A549 (cell line): ENCODE results near the gene COQ8B. TPM values are rescaled to one million over a fixed set of nuclear protein-coding genes. Genes with fewer than 3 reads are reported as not detected.
A peak's percentile ranks its signal among the peaks of the same experiment; 100 is the strongest.

Experiments
- ATAC-seq, 2 experiments: fragments of 200-7000 bp in 1 of 2; fragments of >200 bp in 1 of 2; cut with Nextera tagmentation in 1 of 2; cut with Tn5 transposase in 1 of 2; 3 replicates each; pipeline versions ENCODE4 v1.8.0 to v1.9.1; 2018 to 2020; ENCODE audit warnings: mild to moderate bottlenecking in 1 of 2, moderate library complexity in 1 of 2
- CTCF ChIA-PET: fragments of 300-600 bp; sonication (Branson Sonifier 250); formaldehyde crosslinking; extraction: SDS; loops from one replicate; lab custom pipeline; 2021; ENCODE audit warnings: antibody characterized with exemption, inconsistent platforms; lab: Yijun Ruan, JAX
- POLR2A ChIA-PET: fragments of 350-600 bp; formaldehyde crosslinking; extraction: SDS; loops from one replicate; lab custom pipeline; 2021; ENCODE audit warnings: antibody characterized with exemption, inconsistent platforms; lab: Yijun Ruan, JAX
- DNase-seq, 2 experiments: peaks; one replicate each; pipeline versions ENCODE4 v3.0.0 to v3.0.0-alpha.2; 2011 to 2016; ENCODE audit warnings: low read depth in 1 of 2, low spot score in 1 of 2
- FAIRE-seq: peaks from 2 replicates; lab custom pipeline; 2011; peaks lifted over from hg19 to GRCh38; lab: Jason Lieb, UNC
- H3K27ac ChIP-seq, 2 experiments: fragments of >200 bp; sonication (Bioruptor Twin); formaldehyde crosslinking; 3 replicates each; pipeline ENCODE4 v1.5.1; 2016 to 2017
- H3K4me1 ChIP-seq: fragments of >200 bp; sonication (Bioruptor Twin); formaldehyde crosslinking; 3 replicates; pipeline ENCODE4 v1.6.1; 2016
- H3K4me2 ChIP-seq: fragments of >200 bp; sonication (Bioruptor Twin); formaldehyde crosslinking; 3 replicates; pipeline ENCODE4 v1.6.1; 2016
- H3K4me3 ChIP-seq: fragments of >200 bp; sonication (Bioruptor Twin); formaldehyde crosslinking; 3 replicates; pipeline ENCODE4 v1.5.1; 2016
- H3K9me3 ChIP-seq: fragments of >200 bp; sonication (Bioruptor Twin); formaldehyde crosslinking; 3 replicates; pipeline ENCODE4 v1.6.1; 2016
- BHLHE40 ChIP-seq: IDR thresholded peaks from 2 replicates; pipeline ENCODE4 v1.6.1; 2012; ENCODE audit warnings: low read depth, low read length, inconsistent platforms
- EHMT2 ChIP-seq: fragments of 200-600 bp; sonication (generic); IDR thresholded peaks from 2 replicates; pipeline ENCODE4 v1.6.1; 2016; ENCODE audit warnings: antibody characterized with exemption, low read depth, mild to moderate bottlenecking, moderate library complexity
- FOXS1 ChIP-seq: fragments of 250-450 bp; sonication (Bioruptor Pico); IDR thresholded peaks from 2 replicates; pipeline ENCODE4 v1.5.0; 2020; ENCODE audit warnings: mild to moderate bottlenecking, moderate library complexity
- HDAC2 ChIP-seq: fragments of 200-600 bp; sonication (generic); IDR thresholded peaks from 2 replicates; pipeline ENCODE4 v1.6.1; 2016
- HOXB5 ChIP-seq: fragments of 250-450 bp; sonication (Bioruptor Pico); IDR thresholded peaks from 2 replicates; pipeline ENCODE4 v1.5.0; 2020; ENCODE audit warnings: mild to moderate bottlenecking, moderate library complexity
- JUN ChIP-seq, 2 experiments: fragments of >200 bp; sonication (Bioruptor Twin); formaldehyde crosslinking; IDR thresholded peaks; 2 replicates in 1 of 2; 3 replicates in 1 of 2; pipeline ENCODE4 v1.6.1; 2016 to 2017
- NPAS2 ChIP-seq: fragments of 250-450 bp; sonication (Bioruptor Pico); IDR thresholded peaks from 2 replicates; pipeline ENCODE4 v1.8.0; 2022; ENCODE audit warnings: mild to moderate bottlenecking, moderate library complexity, borderline replicate concordance
- POLR2A ChIP-seq: IDR thresholded peaks from 2 replicates; pipeline ENCODE4 v1.6.1; 2012; ENCODE audit warnings: mild to moderate bottlenecking, low read length
- POLR2AphosphoS2 ChIP-seq: conservative IDR thresholded peaks from 2 replicates; pipeline ENCODE4 v1.6.1; 2012; ENCODE audit warnings: low read length, improper control_type of control experiment, inconsistent platforms
- RAD21 ChIP-seq, 2 experiments: fragments of >200 bp in 1 of 2; sonication (Bioruptor Twin) in 1 of 2; formaldehyde crosslinking in 1 of 2; IDR thresholded peaks in 1 of 2; conservative IDR thresholded peaks in 1 of 2; 2 replicates in 1 of 2; 3 replicates in 1 of 2; pipeline ENCODE4 v1.6.1; 2012 to 2018; ENCODE audit warnings: inconsistent platforms in 1 of 2
- RCOR1 ChIP-seq: fragments of 150-350 bp; IDR thresholded peaks from 2 replicates; pipeline ENCODE4 v1.6.1; 2014; ENCODE audit warnings: antibody characterized with exemption, low read length, low read depth
- ZFP36 ChIP-seq: fragments of 450-650 bp; IDR thresholded peaks from 2 replicates; pipeline ENCODE4 v1.6.1; 2014; ENCODE audit warnings: borderline replicate concordance; ENCODE audit not compliant: partially characterized antibody
- WGBS: methylation state at CpG from one replicate; pipeline ENCODE4 v1.1.6; 2017; ENCODE audit errors: missing lambda C conversion rate; 5-methylcytosine and 5-hydroxymethylcytosine counted together
- polyA plus RNA-seq, 4 experiments: library from polyadenylated mRNA; depleted of rRNA in 3 of 4; stranded (reverse); fragments of >200 nt; fragmentation: RNase III in 1 of 4; extraction: RNeasy Plus Mini Kit Qiagen cat#74134 plus additional on column Dnase treatment in 1 of 4; gene quantifications; 2 replicates in 3 of 4; 3 replicates in 1 of 4; pipeline ENCODE4 v1.2.3, GENCODE V29; 2011 to 2017
- TF ChIP-seq, protein P1 (sequence below): fragments of 450-650 bp; IDR thresholded peaks from 2 replicates; pipeline ENCODE4 v1.6.1; 2014; ENCODE audit warnings: antibody characterized with exemption
- TF ChIP-seq, protein P2 (sequence below): IDR thresholded peaks from 2 replicates; pipeline ENCODE4 v1.6.1; 2012
- TF ChIP-seq, protein P3 (sequence below): IDR thresholded peaks from 2 replicates; pipeline ENCODE4 v1.6.1; 2012

The COQ8B gene
- polyA plus RNA-seq, 2 of the 4 experiments (the other 2 are of a cell fraction): 47.2 to 63.6 TPM

GRCh38 chr19:40740747-40741146 lies 24.1 kb upstream of the COQ8B start:
- ChIA-PET CTCF (interaction anchor here (0.8 to 15.8 kb wide), 4 partner anchors 9 to 78 kb away, joined by 3 to 199 read pairs (median 24); partner anchors contain the start of gene ACTMAP), POLR2A (interaction anchor here (1.2 kb wide), 1 partner anchor 10 kb away, joined by 4 read pairs; the partner anchor contains the start of gene ACTMAP)
- DNase-seq (no peak), ATAC-seq (peak; percentile 1; a peak in 2 of 6 replicates), FAIRE-seq (no peak)
- H3K9me3 ChIP-seq: no peaks in the 10 kb centered on the region
- 85% methylated on average over 6 of the region's 6 CpGs for WGBS
- H3K4me3 ChIP-seq: no peak overlapping the region
- H3K27ac ChIP-seq: no peak overlapping the region
- TF ChIP-seq RAD21 (conservative IDR thresholded peaks at IDR 0.05 in 1 of 2, IDR thresholded peaks at IDR 0.05 in 1 of 2): no peak
- TF ChIP-seq, protein P1, sequence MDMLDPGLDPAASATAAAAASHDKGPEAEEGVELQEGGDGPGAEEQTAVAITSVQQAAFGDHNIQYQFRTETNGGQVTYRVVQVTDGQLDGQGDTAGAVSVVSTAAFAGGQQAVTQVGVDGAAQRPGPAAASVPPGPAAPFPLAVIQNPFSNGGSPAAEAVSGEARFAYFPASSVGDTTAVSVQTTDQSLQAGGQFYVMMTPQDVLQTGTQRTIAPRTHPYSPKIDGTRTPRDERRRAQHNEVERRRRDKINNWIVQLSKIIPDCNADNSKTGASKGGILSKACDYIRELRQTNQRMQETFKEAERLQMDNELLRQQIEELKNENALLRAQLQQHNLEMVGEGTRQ: no peak
- TF ChIP-seq EHMT2: no peak
- no peak for TF ChIP-seq NPAS2 (CRISPR knock-in tag)
- TF ChIP-seq HOXB5: no peak
- TF ChIP-seq, protein P2, sequence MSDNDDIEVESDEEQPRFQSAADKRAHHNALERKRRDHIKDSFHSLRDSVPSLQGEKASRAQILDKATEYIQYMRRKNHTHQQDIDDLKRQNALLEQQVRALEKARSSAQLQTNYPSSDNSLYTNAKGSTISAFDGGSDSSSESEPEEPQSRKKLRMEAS: no peak
- TF ChIP-seq, protein P3, sequence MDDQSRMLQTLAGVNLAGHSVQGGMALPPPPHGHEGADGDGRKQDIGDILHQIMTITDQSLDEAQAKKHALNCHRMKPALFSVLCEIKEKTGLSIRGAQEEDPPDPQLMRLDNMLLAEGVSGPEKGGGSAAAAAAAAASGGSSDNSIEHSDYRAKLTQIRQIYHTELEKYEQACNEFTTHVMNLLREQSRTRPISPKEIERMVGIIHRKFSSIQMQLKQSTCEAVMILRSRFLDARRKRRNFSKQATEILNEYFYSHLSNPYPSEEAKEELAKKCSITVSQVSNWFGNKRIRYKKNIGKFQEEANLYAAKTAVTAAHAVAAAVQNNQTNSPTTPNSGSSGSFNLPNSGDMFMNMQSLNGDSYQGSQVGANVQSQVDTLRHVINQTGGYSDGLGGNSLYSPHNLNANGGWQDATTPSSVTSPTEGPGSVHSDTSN: no peak
- no peak for TF ChIP-seq RCOR1
- no peak for TF ChIP-seq FOXS1
- TF ChIP-seq BHLHE40: no peak
- no peak overlapping the region for H3K4me2 ChIP-seq
- H3K4me1 ChIP-seq: peaks cover 11% of the 10 kb centered on the region

DNA sequence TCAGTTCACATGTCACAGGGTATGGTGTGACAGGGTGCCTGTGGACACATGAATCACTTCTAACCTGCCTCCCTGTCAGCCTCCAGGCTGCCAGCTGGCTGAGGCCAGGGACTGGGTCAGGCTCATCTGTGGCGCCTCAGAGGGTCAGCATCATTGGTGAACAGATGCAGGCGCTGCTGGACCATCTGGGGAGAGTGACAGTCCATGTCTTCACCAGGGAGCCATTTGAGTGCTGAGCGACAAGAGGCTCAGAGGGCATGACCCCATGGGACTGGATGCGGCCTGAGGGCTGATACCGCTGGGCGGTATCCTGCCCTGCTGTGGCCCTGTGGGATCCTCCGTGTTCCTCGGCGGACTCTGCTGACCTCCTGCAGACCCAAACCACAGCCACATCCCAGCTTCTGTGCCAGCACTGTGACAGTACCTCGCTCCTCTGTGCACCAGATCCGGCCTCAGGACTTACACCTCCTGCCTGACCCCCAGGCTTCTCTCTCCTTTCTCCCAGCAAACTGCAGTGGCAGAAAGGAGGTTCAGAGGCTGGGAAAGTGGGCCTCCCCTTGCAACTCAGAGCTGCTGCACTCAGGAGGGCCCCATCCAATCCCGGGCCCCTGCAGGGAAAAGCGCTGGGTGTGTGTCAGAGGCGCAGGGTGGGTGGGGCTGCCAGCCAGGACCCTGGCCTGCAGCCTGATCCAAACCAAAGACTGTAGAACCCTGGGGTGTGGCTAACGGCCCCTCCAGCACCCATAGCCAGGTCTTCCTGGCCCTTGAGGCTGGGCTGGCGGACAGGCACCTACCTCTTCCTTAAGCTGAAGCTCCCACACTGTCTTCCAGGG lies 23.4 kb upstream of the COQ8B start:
- ATAC-seq (peak; percentile 4 to 6), FAIRE-seq (no peak), DNase-seq (no peak)
- Histone ChIP-seq H3K9me3 (no peaks in the 10 kb centered on the region), H3K4me3 (no peak overlapping the region), H3K4me1 (peaks cover 5% of the 10 kb centered on the region), H3K27ac (no peak overlapping the region), H3K4me2 (no peak overlapping the region)
- POLR2A ChIA-PET: interaction anchor here (1.0 to 1.2 kb wide), 2 partner anchors 10 kb away, joined by 3 to 4 read pairs; partner anchors contain the start of gene ACTMAP
- TF ChIP-seq HDAC2 (no peak), POLR2A (no peak), POLR2AphosphoS2 (peak; percentile 6; the same call in 1 of the 2 replicates), JUN (IDR thresholded peaks at IDR 0.05) (peak in 1 of 2 experiments; percentile 23; a peak in 2 of 5 replicates)
- CTCF ChIA-PET: interaction anchor here (0.5 to 15.8 kb wide), 8 partner anchors 10 to 215 kb away, joined by 3 to 199 read pairs (median 5); partner anchors contain the start of gene ACTMAP
- 84% methylated on average over 16 of the region's 16 CpGs for WGBS

- FAIRE-seq: no peak
- CTCF ChIA-PET: interaction anchor here (0.5 to 15.8 kb wide), 8 partner anchors 10 to 214 kb away, joined by 3 to 199 read pairs (median 4); partner anchors contain the start of gene ACTMAP
- ATAC-seq: peak; percentile 2 to 13; a peak in 3 of 6 replicates
Measured at GRCh38 chr19:40739030-40739839, 22.5 kb upstream of the COQ8B start.

More at GRCh38 chr19:40739030-40739839, 22.5 kb upstream of the COQ8B start:
- TF ChIP-seq RAD21 (conservative IDR thresholded peaks at IDR 0.05 in 1 of 2, IDR thresholded peaks at IDR 0.05 in 1 of 2) (no peak), POLR2AphosphoS2 (0 out of 2 replicates have a peak, but pooled peaks have one; percentile 1), ZFP36 (peak; percentile 64)
- POLR2A ChIA-PET: interaction anchor here (1.0 to 1.2 kb wide), 2 partner anchors 11 to 22 kb away, joined by 3 to 4 read pairs; partner anchors contain the start of genes ACTMAP, COQ8B and ITPKC
- no peaks in the 10 kb centered on the region for H3K9me3 ChIP-seq
- no peak overlapping the region for H3K27ac ChIP-seq
- no peak overlapping the region for H3K4me2 ChIP-seq
- WGBS: 87% methylated on average over 22 of the region's 22 CpGs
- H3K4me1 ChIP-seq: no peaks in the 10 kb centered on the region
- no peak overlapping the region for H3K4me3 ChIP-seq
- no peak for DNase-seq
